Lower leg skin (tissue), 3 donors: ENCODE measurements around the gene SATB1.

ENCODE experiments used
- POLR2A ChIP-seq, 2 donors: fragments of 450-650 bp; IDR thresholded peaks; one replicate each; pipeline ENCODE4 v1.6.1; 2016 to 2017; ENCODE audit warnings: antibody characterized with exemption in 2 of 2, mild to moderate bottlenecking in 1 of 2, moderate library complexity in 1 of 2
- TF ChIP-seq, protein P1 (sequence below), 3 donors: fragments of 450-650 bp; IDR thresholded peaks; one replicate each; pipeline ENCODE4 v1.5.1; 2016; ENCODE audit warnings: antibody characterized with exemption in 3 of 3, mild to moderate bottlenecking in 3 of 3, moderate library complexity in 2 of 3

DNA sequence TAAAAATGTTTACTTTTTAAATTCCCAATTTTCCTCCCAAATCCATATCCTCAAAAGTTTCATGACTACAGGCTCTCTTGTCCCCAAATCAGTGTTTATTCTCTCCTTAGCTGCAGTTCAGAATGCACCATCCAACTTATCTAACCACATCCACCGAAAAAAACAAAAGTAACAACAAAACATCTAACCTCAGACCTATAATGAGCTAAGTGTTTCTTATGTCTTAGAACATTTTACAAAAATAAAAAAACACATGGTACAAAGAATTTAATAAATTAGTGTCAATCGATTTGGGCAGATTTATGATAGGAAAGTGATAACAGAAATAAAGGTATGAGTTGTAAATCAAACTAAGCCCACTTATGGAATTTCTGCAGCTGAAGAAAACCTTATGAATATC is 13.6 kb downstream of the SATB1 start:
- TF ChIP-seq, protein P1, sequence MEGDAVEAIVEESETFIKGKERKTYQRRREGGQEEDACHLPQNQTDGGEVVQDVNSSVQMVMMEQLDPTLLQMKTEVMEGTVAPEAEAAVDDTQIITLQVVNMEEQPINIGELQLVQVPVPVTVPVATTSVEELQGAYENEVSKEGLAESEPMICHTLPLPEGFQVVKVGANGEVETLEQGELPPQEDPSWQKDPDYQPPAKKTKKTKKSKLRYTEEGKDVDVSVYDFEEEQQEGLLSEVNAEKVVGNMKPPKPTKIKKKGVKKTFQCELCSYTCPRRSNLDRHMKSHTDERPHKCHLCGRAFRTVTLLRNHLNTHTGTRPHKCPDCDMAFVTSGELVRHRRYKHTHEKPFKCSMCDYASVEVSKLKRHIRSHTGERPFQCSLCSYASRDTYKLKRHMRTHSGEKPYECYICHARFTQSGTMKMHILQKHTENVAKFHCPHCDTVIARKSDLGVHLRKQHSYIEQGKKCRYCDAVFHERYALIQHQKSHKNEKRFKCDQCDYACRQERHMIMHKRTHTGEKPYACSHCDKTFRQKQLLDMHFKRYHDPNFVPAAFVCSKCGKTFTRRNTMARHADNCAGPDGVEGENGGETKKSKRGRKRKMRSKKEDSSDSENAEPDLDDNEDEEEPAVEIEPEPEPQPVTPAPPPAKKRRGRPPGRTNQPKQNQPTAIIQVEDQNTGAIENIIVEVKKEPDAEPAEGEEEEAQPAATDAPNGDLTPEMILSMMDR (IDR thresholded peaks at IDR 0.05) = no peak
- no peak for TF ChIP-seq POLR2A (IDR thresholded peaks at IDR 0.05)
